GM12891 (cell line): ENCODE measurements around the gene TMEM161A.

Experiments used
- POLR2A ChIP-seq: IDR thresholded peaks from 2 replicates; pipeline ENCODE4 v1.6.1; 2011; ENCODE audit warnings: low read depth, low read length, control low read depth
- POLR2AphosphoS5 ChIP-seq: IDR thresholded peaks from 2 replicates; pipeline ENCODE4 v1.6.1; 2011; ENCODE audit warnings: low read depth, low read length, control low read depth
- TAF1 ChIP-seq: IDR thresholded peaks from 2 replicates; pipeline ENCODE4 v1.6.1; 2011; ENCODE audit warnings: low read depth, low read length, control low read depth

- TF ChIP-seq POLR2A = no peak
- no peak for TF ChIP-seq TAF1
- TF ChIP-seq POLR2AphosphoS5 = no peak
These were observed 7.7 kb upstream of the TMEM161A start for GRCh38 chr19:19145684-19146608.
